Kidney capillary endothelial cell (primary cell): ENCODE measurements around the gene SDK2.

Experiments
- DNase-seq: peaks from one replicate; pipeline ENCODE4 v3.0.0-alpha.2; 2018; ENCODE audit warnings: low spot score

SDK2 gene

GRCh38 chr17:73644145-73645049 lies at the start of gene SDK2:
SDK2 (minus strand) TSS chr17:73644445; CDS start chr17:73644088, 357 bp downstream.
- no peak for DNase-seq

GRCh38 chr17:73693071-73693470 lies 48.8 kb upstream of the SDK2 start:
- no peak for DNase-seq

- DNase-seq = no peak
Measured at GRCh38 chr17:73691321-73691766, 47.1 kb upstream of the SDK2 start.

- no peak for DNase-seq
Measured at GRCh38 chr17:73690676-73691075, 46.4 kb upstream of the SDK2 start.

- DNase-seq = no peak
Measured at GRCh38 chr17:73689596-73690275, 45.5 kb upstream of the SDK2 start.

GRCh38 chr17:73686961-73687360 lies 42.7 kb upstream of the SDK2 start:
- no peak for DNase-seq

GRCh38 chr17:73686126-73686525 lies 41.9 kb upstream of the SDK2 start:
- no peak for DNase-seq

- DNase-seq = no peak
Measured at GRCh38 chr17:73684183-73684582, 39.9 kb upstream of the SDK2 start.

GRCh38 chr17:73683771-73684170 lies 39.5 kb upstream of the SDK2 start:
- DNase-seq = no peak

- DNase-seq = no peak
Measured at GRCh38 chr17:73681946-73682345, 37.7 kb upstream of the SDK2 start.

GRCh38 chr17:73679476-73679875 lies 35.2 kb upstream of the SDK2 start:
- DNase-seq = no peak

GRCh38 chr17:73678999-73679398 lies 34.8 kb upstream of the SDK2 start:
- DNase-seq = no peak

- DNase-seq = no peak
Measured at GRCh38 chr17:73669771-73670170, 25.5 kb upstream of the SDK2 start.

- no peak for DNase-seq
Measured at GRCh38 chr17:73667181-73667959, 23.1 kb upstream of the SDK2 start.

GRCh38 chr17:73663614-73664013 lies 19.4 kb upstream of the SDK2 start:
- DNase-seq = no peak

GRCh38 chr17:73660366-73660765 lies 16.1 kb upstream of the SDK2 start:
- DNase-seq = no peak

GRCh38 chr17:73658821-73659515 lies 14.7 kb upstream of the SDK2 start:
- DNase-seq = no peak

- no peak for DNase-seq
Measured at GRCh38 chr17:73657473-73658116, 13.3 kb upstream of the SDK2 start.

- no peak for DNase-seq
Measured at GRCh38 chr17:73654241-73654640, 10.0 kb upstream of the SDK2 start.

- no peak for DNase-seq
Measured at GRCh38 chr17:73653810-73654209, 9.6 kb upstream of the SDK2 start.

GRCh38 chr17:73652886-73653480 lies 8.7 kb upstream of the SDK2 start:
- DNase-seq = no peak
